Medulla oblongata (tissue), 1 donor: ENCODE results near the gene RILPL2.
"Not testable (repeated sequence)": the region's sequence is repeated elsewhere in the genome, so short reads cannot be mapped to it uniquely, and the experiment has no call there.

Experiments
- DNase-seq: peaks from one replicate; pipeline ENCODE4 v3.0.0-alpha.2; 2015; ENCODE audit errors: extremely low spot score

Gene RILPL2

GRCh38 chr12:123449856-123450255, 13.4 kb upstream of the RILPL2 start:
- DNase-seq = no peak

- no peak for DNase-seq
Measured at GRCh38 chr12:123449249-123449733, 12.8 kb upstream of the RILPL2 start.

- no peak for DNase-seq
Measured at GRCh38 chr12:123446333-123446713, 9.8 kb upstream of the RILPL2 start.

- no peak for DNase-seq
Measured at GRCh38 chr12:123445388-123446332, 9.2 kb upstream of the RILPL2 start.

- DNase-seq = no peak
Measured at GRCh38 chr12:123444092-123445026, 7.9 kb upstream of the RILPL2 start.

- no peak for DNase-seq
Measured at GRCh38 chr12:123442774-123443173, 6.3 kb upstream of the RILPL2 start.

GRCh38 chr12:123441523-123442164, 5.2 kb upstream of the RILPL2 start:
- DNase-seq = no peak

- no peak for DNase-seq
Measured at GRCh38 chr12:123435636-123436016, 858 bp downstream of the RILPL2 start.

GRCh38 chr12:123433615-123434014, 2.9 kb downstream of the RILPL2 start:
- no peak for DNase-seq

GRCh38 chr12:123431951-123432817, 4.3 kb downstream of the RILPL2 start:
- DNase-seq = peak; percentile 38

GRCh38 chr12:123429101-123429500, 7.4 kb downstream of the RILPL2 start:
- DNase-seq = not testable (repeated sequence)

GRCh38 chr12:123428591-123428990, 7.9 kb downstream of the RILPL2 start:
- no peak for DNase-seq

GRCh38 chr12:123427036-123427769, 9.3 kb downstream of the RILPL2 start:
- no peak for DNase-seq

- DNase-seq = no peak
Measured at GRCh38 chr12:123421314-123421713, 15.2 kb downstream of the RILPL2 start.

- no peak for DNase-seq
Measured at GRCh38 chr12:123410041-123410412, 26.5 kb downstream of the RILPL2 start.

- not testable (repeated sequence) for DNase-seq
Measured at GRCh38 chr12:123409284-123410040, 27.0 kb downstream of the RILPL2 start.

GRCh38 chr12:123408619-123409018, 27.9 kb downstream of the RILPL2 start:
- not testable (repeated sequence) for DNase-seq

- not testable (repeated sequence) for DNase-seq
Measured at GRCh38 chr12:123407934-123408333, 28.6 kb downstream of the RILPL2 start.

- not testable (repeated sequence) for DNase-seq
Measured at GRCh38 chr12:123407269-123407668, 29.2 kb downstream of the RILPL2 start.
